DND-41 (cell line): ENCODE results near the gene AKR7A3.

Source experiments
- ATAC-seq: fragments of 200-7000 bp; cut with Tn5 transposase; 3 replicates; pipeline ENCODE4 v1.9.1; 2021; ENCODE audit warnings: low read depth; ENCODE audit not compliant: insufficient read depth
- DNase-seq: peaks from one replicate; pipeline ENCODE4 v3.0.0-alpha.2; 2020
- H2AFZ ChIP-seq: 2 replicates; pipeline ENCODE4 v1.6.0; 2012; ENCODE audit warnings: low read depth, low read length
- H3K27ac ChIP-seq: 2 replicates; pipeline ENCODE4 v1.5.1; 2012; ENCODE audit warnings: low read length, inconsistent platforms
- H3K27me3 ChIP-seq: fragments of 200-600 bp; sonication (generic); 2 replicates; pipeline ENCODE4 v1.6.0; 2012; ENCODE audit warnings: low read length, mild to moderate bottlenecking, inconsistent platforms; ENCODE audit not compliant: insufficient read depth, poor library complexity
- H3K36me3 ChIP-seq: 2 replicates; pipeline ENCODE4 v1.5.1; 2012; ENCODE audit warnings: low read length, inconsistent platforms; ENCODE audit not compliant: insufficient read depth
- H3K4me1 ChIP-seq: 2 replicates; pipeline ENCODE4 v1.5.1; 2012; ENCODE audit warnings: mild to moderate bottlenecking, low read length; ENCODE audit not compliant: insufficient read depth
- H3K4me2 ChIP-seq: 2 replicates; pipeline ENCODE4 v1.6.0; 2012; ENCODE audit warnings: mild to moderate bottlenecking, moderate library complexity, low read length, inconsistent platforms; ENCODE audit not compliant: insufficient read depth
- H3K4me3 ChIP-seq, 2 experiments: fragments of 200-600 bp in 1 of 2; shearing (Covaris generic) in 1 of 2; 2 replicates each; pipeline ENCODE4 v1.5.1; 2012 to 2016; ENCODE audit warnings: inconsistent platforms in 2 of 2, low read length in 2 of 2, mild to moderate bottlenecking in 2 of 2, low read depth in 1 of 2, moderate library complexity in 1 of 2
- H3K79me2 ChIP-seq: 2 replicates; pipeline ENCODE4 v1.6.0; 2012; ENCODE audit warnings: low read length, inconsistent platforms; ENCODE audit not compliant: insufficient read depth
- H3K9ac ChIP-seq: 2 replicates; pipeline ENCODE4 v1.6.0; 2012; ENCODE audit warnings: low read depth, mild to moderate bottlenecking, inconsistent platforms, low read length, moderate library complexity
- H3K9me3 ChIP-seq: 2 replicates; pipeline ENCODE4 v1.5.1; 2012; ENCODE audit warnings: low read length, moderate library complexity, mild to moderate bottlenecking, inconsistent platforms; ENCODE audit not compliant: insufficient read depth, severe bottlenecking
- H4K20me1 ChIP-seq: 2 replicates; pipeline ENCODE4 v1.6.0; 2012; ENCODE audit warnings: low read length; ENCODE audit not compliant: insufficient read depth
- EZH2 ChIP-seq: IDR thresholded peaks from 3 replicates; pipeline ENCODE4 v1.6.1; 2012; ENCODE audit warnings: borderline replicate concordance, low read depth, mild to moderate bottlenecking, moderate library complexity, low read length, inconsistent platforms; ENCODE audit not compliant: severe bottlenecking
- TF ChIP-seq, protein P1 (sequence below): IDR thresholded peaks from 2 replicates; pipeline ENCODE4 v1.5.1; 2012; ENCODE audit warnings: borderline replicate concordance, low read length, moderate library complexity, mild to moderate bottlenecking; ENCODE audit not compliant: poor library complexity, severe bottlenecking; ENCODE audit errors: extremely low read depth

AKR7A3 gene

DNA sequence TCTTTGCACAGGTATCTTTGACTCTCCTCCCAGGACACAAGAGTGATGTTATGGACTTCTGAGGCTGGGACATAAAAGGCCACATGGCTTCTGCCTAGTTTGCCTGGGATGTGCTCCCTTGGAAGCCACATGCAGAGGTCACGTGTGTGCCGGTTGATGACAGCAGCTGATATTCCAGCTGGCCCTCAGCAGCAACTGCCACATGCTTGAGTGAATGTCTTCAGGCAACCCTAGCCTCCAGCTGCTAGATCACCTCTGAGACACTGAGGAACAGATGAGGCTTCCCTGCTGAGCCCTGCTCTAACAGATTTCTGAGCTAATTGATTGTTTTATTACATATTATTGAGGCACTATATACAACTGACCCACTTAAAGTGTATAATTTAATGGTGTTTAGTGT is 11.6 kb upstream of the AKR7A3 start:
- TF ChIP-seq, protein P1, sequence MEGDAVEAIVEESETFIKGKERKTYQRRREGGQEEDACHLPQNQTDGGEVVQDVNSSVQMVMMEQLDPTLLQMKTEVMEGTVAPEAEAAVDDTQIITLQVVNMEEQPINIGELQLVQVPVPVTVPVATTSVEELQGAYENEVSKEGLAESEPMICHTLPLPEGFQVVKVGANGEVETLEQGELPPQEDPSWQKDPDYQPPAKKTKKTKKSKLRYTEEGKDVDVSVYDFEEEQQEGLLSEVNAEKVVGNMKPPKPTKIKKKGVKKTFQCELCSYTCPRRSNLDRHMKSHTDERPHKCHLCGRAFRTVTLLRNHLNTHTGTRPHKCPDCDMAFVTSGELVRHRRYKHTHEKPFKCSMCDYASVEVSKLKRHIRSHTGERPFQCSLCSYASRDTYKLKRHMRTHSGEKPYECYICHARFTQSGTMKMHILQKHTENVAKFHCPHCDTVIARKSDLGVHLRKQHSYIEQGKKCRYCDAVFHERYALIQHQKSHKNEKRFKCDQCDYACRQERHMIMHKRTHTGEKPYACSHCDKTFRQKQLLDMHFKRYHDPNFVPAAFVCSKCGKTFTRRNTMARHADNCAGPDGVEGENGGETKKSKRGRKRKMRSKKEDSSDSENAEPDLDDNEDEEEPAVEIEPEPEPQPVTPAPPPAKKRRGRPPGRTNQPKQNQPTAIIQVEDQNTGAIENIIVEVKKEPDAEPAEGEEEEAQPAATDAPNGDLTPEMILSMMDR = no peak
- TF ChIP-seq EZH2 = no peak
- Histone ChIP-seq H3K4me3 (no peak overlapping the region), H3K27ac (no peak overlapping the region), H3K9me3 (peaks cover 7% of the 10 kb centered on the region), H4K20me1 (no peaks in the 10 kb centered on the region), H3K79me2 (no peaks in the 10 kb centered on the region), H3K36me3 (peaks cover 27% of the 10 kb centered on the region), H3K9ac (no peak overlapping the region), H3K27me3 (no peaks in the 10 kb centered on the region), H2AFZ (no peak overlapping the region), H3K4me1 (no peaks in the 10 kb centered on the region), H3K4me2 (no peak overlapping the region)
- ATAC-seq (no peak), DNase-seq (no peak)

DNA sequence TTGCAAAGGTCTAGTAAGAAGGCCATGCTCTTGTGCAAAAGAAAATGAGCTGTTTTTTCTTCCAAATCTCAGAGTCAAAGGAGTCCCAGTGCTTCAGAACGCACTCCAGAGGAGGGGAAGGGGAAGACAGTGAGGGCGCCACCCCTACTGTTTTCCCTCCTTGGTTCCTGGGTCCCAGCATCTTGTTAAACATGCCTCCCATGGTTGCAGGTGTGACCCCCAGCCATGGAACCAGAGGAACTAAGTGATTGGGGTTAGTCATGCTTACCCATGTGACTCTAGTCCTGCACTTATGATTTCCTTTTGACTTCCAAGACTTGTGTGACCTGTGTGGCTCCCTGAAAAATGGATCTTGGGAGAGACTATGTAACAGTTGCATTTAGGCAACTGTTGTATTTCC is 6.1 kb upstream of the AKR7A3 start:
- Histone ChIP-seq H3K36me3 (no peaks in the 10 kb centered on the region), H2AFZ (no peak overlapping the region), H3K4me1 (no peaks in the 10 kb centered on the region), H3K27ac (no peak overlapping the region), H3K9ac (no peak overlapping the region), H3K27me3 (no peaks in the 10 kb centered on the region), H4K20me1 (no peaks in the 10 kb centered on the region), H3K4me2 (no peak overlapping the region), H3K79me2 (no peaks in the 10 kb centered on the region), H3K9me3 (peaks cover 24% of the 10 kb centered on the region), H3K4me3 (no peak overlapping the region)
- DNase-seq = no peak
- TF ChIP-seq, protein P1 = no peak
- no peak for TF ChIP-seq EZH2
- no peak for ATAC-seq

DNA sequence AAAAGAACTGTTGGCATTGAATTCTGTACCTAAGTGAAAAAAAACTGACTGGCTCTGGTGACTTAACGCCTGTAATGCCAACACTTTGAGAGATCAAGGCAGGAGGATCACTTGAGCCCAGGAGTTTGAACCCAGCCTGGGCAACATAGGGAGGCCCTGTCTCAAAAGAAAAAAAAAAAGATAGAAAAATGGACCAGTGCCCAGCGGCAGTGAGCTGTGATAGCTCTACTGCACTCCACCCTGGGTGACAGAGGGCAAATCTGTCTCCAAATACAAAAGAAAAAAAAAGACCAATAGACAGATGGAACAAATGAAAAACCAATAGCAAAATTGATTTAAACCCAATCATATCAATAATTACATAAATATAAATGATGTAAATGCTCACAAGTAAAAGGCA is 674 bp upstream of the AKR7A3 start:
- peaks cover 7% of the 10 kb centered on the region for H3K9me3 ChIP-seq
- H4K20me1 ChIP-seq = no peaks in the 10 kb centered on the region
- H3K4me1 ChIP-seq = no peaks in the 10 kb centered on the region
- no peak overlapping the region for H3K27ac ChIP-seq
- no peaks in the 10 kb centered on the region for H3K27me3 ChIP-seq
- no peak overlapping the region for H3K9ac ChIP-seq
- no peak overlapping the region for H3K4me3 ChIP-seq
- ATAC-seq (no peak), DNase-seq (no peak)
- H2AFZ ChIP-seq = no peak overlapping the region
- no peak overlapping the region for H3K4me2 ChIP-seq
- no peaks in the 10 kb centered on the region for H3K36me3 ChIP-seq
- H3K79me2 ChIP-seq = no peaks in the 10 kb centered on the region
- TF ChIP-seq, protein P1 = no peak
- TF ChIP-seq EZH2 = no peak
